ENCODE data around the gene KLHL29.

GRCh38 chr2:23680951-23681350, 296.0 kb downstream of the KLHL29 start:
- TF ChIP-seq CTCF (conservative IDR thresholded peaks at IDR 0.05; ENCODE audit: low read depth, low read length) (no peak), EZH2 (IDR thresholded peaks at IDR 0.05; ENCODE audit: borderline replicate concordance, low read depth, low read length, poor library complexity, severe bottlenecking) (no peak)
